Measurements from ENCODE around the gene CHRNA3. TPM values are rescaled to one million over a fixed set of nuclear protein-coding genes. Genes with fewer than 3 reads are reported as not detected.

Gene CHRNA3
- polyA plus RNA-seq, 5 donors: 0.14 to 0.95 (median 0.29) TPM

DNA sequence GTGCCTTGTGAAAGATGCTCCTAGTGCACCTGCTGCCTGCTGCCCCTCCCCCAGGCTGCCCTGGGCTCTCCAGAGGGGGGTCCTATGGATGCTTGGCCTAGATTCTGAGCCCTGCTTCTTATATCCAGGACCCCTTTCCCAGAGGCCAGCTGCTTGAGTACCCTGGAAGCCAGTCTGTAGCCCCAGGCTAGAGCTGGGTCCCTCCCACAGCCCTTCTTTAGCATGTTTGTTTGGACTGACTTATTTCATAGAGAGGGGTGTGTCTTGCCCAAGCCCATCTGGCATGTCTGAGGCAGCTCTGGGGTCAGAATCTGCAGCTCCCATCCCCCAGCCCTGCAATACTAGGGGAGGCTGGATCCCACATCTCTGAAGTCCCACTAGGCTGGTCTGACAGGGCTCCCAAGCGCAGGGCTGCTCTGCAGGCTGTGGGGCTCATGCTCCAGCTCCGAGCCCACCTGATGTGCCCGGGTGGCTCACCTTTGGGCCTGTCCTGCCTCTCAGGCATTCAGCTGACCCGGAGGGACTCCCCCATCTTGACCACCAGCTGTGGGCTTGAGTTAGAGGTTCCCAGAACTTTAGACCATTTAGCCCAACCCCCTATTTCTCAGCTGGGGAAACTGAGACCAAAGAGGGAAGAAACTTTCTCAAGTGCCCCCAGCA, 17.1 kb upstream of the CHRNA3 start:
- no peak for DNase-seq

DNA sequence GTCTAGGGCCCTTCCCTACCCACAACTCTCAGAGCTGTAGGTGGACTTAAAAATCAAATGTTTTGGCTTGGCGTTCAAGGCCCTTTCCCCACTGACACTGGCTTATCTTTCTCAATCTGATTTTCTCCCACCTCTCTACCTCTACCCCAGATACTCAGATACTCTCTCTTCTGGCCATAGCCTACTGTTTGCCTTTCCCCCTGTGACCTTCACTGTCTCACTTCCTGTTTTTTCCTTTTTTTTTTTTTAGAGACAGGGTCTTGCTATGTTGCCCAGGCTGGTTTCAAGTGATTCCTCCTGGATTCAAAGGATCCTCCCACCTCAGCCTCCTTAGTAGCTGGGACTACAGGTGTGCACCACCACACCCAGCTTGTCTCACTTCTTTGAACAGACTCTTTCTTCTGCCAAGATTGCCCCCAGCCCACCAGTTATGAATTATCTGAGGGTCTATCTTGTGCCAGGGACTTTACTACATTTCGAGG, 15.6 kb upstream of the CHRNA3 start:
- no peak for DNase-seq

DNA sequence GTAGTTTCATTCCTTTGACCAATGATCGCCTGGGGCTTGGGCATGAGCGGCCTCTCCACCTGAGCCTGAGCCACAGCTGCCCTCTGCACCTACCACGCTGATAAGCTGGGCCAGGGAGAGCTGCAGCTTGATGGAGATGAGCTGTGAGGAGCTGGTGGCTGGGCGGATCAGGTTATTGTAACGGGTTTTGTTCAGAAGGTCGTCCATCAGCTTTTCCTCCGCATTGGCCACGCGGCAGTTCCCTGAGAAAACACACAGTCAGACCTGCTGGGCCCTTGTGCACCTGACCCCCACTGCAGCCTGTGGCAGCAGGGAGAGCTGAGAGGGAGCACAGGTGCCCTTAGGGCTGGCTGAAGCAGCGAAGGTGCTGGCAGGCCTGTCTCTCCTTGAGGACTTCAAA, 14.6 kb upstream of the CHRNA3 start:
- DNase-seq: no peak

DNA sequence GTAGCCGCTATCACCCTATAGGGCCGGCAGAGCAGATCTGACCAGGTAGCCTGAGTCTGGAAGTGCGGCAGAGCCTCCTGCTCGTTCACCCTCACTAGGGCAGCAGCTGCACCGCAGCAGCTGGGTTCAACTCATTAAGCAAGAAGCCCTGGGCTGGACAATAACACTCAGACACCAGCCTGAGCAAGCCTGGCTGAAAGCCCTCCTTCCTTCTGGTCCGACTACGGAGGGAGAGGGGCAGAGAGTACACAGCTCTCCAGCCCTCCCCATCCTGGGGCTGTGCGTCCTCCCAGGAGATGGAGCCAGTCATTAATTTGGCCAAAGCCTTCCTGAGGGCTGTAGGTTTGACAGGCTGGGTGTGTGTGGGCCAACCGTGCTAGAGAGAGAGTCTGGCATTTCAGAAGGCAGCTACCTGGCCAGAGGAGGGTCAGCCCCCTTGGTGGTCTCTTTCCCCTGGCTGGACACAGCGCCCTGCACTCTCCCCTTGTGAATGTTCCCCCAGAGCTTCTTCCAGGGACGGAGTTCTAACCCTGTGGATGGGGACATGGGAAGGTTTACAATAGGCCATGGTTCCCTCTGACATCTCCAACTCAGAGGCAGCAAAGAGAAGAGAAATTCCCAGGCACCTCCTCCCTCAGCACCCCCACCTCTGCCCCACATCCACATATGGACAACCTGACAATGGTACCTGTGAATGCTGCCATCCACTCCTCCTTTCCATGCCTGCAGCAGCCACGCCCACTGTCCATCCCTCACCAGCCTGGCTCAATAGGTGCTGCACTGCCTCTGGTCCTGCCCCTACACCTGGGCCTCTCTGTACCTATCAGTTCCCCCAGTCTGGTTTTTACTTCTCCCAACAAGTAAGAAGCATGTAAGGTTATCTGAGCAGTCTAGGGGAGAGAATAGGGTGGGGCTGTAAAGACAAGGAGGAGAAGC, 13.7 kb upstream of the CHRNA3 start:
- no peak for DNase-seq

DNA sequence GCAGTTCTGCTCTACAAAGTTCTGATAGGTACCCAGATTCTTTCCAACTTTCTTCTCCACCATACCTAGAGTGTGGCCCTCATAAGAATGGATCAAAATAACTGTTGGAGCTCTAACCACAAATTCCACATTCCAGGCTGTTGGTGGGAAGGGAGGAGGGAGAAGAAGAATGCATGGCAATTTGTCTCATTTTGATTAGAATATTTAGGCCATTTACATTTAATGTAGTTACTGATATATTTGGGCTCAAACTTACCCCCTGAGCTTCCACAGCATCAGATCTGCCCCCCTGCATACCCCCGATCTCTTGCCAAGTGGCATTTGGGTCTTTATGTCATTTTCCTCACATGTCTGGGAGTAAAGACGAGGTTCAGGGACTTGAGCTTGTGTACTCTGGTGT, 12.6 kb upstream of the CHRNA3 start:
- no peak for DNase-seq

DNA sequence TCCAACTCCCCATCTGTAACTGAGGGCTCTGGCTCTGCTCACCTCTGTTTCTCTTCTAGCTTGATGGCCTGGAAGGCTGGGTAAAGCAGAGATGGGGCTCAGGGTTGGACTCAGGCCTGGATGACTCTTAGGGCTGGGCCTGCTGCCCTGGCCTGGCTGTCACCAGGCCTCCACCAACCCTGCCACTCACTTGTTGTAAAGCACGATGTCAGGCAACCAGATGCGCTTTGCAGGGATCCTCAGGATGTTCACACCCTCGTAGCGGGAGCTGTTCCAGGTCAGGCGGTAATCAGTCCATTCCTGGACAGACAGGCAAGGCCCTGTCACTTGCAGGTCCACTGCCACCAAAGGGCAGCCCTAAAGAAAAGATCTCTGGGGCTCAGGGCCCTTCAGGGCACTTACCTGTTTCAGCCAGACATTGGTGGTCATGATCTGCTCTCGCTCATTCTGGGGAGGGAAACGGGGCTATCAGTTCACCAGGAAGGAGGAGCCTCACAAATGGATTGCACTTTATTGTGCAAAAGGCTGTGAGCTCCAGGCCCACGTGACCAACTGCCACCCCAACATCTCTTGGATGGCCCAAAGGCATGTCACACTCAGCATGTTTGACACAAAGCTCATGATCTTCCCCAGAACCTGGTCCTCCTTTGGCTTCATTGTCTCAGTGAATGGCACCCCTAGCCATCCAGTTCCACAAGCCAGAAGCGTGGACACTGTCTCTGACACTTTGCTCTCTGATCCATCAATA, 10.3 kb upstream of the CHRNA3 start:
- no peak for DNase-seq

DNA sequence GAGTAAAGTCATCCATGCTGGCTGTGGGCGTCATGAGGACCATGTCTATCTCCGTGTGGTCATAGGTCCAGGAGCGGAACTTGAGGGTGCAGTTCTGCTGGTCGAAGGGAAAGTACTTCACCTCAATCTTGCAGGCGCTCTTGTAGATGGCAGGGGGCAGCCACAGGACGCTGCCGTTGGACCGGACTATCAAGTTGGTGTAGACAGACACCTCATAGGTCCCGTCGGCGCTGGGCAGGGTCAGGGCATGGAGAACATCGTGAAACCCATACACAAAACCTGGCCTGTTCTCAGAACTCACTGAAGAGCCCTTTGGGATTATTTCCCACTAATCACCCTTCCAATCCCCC, 8.9 kb upstream of the CHRNA3 start:
- no peak for DNase-seq

DNA sequence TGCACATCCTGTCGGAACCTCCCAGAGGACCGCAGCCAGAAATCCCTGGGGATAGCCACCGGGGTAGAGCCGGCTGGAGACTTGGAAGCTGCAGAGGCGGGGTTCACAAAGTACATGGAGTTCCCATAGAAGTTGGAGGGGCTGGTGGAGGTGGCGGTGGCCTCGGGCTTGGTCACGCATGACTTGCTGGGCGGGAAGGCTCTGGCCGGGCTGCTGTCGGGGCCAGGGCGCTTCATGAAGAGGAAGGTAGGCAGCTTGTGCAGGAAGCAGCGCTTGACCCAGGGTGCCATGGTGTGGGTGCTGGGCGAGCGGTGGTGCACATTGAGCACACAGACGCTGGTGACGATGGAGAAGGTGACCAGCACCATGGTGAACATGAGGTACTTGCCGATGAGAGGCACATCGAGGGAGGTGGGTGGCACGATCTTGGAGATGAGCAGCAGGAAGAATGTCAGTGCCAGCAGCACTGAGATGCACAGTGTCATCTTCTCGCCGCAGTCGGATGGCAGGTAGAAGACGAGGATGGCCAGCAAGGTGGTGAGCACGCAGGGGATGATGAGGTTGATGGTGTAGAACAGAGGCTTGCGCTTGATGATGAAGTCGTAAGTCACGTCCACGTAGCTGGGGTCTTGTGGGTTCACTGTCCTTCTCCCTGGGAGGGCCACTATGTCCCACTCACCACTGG, 8.4 kb upstream of the CHRNA3 start:
- DNase-seq: no peak

DNA sequence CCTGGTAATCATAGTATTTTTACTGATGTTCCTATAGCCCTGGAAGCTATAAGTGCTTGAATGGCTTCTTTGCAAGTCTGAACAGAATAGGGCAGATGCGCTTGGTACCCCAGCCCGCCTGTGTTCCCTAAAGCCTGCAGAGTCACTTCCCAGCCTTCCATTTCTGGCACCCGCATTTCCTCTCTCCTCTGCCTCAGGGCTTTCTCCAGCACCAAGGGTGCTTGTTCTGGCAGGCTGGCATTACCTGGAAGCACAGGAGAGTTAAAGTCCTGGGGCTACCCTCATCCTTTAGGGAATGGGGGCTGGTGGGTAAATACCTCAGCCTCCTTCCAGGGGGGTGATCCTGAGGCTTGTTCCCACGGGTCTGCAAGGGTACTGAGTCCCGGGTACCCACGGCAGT, 7.4 kb upstream of the CHRNA3 start:
- no peak for DNase-seq

DNA sequence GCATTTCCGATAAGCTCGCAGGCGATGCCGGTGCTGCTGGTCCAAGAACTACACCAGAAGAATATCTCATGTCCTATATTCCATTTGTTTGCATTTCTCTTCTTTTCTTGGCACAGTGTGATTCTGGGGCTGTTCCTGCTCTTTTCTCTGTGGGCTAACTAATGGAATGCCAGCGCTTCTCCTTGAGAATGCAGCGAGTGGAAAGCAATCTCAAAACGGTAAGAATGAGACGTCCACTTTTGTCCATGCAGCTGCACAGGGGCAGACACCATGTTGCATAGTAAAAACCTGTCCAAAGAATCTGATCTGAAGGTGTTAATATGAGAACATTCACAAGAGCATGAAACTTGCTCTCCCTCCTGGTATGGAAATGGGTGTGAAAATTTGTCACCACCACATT, 6.6 kb upstream of the CHRNA3 start:
- no peak for DNase-seq

DNA sequence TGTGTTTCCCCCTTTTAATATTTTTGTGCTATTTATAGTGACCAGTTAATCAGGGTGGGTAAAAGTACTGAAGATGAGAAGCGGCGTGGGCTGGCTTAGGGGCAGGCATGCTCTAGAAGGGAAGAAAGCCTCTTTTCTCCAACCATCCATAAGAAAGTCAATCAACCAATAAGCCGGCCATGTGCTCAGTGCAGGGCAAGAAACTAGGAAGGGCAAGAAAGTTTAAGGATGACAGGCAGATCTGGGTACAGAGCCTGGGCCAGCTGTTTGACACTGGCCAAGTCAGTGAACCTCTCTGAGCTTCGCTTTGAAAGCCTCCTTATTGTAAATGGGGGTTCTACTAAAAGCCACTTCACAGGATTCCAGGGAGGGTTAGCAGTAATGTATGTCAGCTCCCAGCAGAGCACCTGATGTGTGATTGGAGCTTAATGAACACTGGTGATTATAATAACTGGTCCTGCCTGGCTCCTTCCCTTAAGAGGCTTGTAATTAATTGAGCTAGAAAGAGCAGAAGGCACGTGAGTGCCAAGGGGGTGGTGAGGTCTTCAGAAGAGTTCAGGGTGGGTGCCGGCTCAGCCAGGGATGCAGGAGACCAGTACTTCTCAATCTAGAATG, 5.7 kb upstream of the CHRNA3 start:
- no peak for DNase-seq

DNA sequence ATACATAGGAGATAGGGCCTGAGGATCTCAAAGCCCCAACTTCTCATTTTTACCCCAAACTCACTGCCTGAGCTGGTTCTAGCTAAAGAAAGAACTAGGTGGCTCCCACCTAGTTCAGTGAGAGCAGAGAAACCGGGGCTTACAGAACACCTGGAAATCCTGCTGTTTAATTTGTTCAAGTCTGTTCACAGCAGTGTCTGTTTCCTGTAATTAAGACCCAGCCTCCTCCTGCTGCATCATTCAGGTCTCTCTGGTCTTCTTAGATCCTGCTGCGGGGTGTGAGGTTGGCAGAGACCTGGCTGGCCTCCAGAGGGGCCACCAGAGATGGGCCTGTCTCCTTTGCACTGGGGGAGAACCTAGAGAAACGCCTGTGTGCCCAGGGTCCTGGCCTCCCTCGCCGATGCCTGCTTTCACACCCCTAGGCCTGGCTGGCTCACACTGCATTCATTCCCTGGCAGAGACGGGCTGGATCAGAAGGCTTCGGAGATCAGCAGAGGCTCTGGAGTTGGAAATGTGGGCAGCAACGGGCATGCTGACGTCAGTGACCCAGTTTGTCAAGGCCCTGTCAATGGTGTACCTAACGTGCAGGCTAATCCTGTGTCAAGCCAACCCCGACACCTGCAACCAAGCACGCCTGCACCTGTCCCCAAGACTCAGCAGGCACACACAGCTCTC, 4.9 kb upstream of the CHRNA3 start:
- no peak for DNase-seq

DNA sequence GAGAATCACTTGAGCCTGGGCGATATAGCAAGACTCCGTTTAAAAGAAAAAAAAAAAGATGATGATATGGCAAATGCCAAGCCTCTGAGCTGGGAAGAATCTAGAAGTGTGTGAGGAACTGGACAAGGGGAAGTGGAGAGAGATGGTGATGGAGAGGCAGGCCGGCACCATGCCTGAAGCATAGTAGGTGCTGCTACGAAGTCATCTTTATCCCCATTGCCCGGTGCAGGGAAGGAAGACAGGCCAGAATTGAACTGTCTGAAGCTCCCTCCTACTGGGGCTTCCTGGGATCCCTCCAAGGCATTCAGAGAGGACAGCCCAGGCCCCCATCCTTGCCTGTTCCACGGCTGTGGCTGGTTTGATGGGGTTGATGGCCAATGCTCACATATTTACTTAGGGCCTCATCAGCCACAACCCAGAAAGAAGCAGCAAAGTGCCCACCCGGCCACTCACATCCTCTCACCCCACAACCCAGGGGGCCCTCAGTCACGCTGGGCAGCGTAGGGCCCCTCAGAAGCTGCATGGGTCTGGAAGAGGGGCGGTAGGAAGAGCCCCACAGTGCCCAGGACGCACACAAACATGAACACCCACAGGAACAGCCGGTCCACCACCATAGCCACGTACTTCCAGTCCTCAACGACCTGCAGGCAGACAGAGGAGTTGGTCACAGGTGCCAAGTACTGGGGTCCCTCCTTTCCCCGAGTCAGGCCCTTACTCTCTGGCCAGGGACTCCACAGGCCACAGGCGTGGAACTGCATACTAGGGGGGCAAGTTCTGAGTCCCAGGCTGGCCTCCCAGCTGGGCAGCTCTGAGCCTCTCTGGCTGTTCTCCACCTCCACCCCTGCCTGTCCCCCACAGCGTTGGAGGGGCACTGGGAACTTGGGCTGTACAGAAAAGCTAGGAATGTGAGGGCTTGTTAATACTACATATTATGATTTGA, 4.1 kb upstream of the CHRNA3 start:
- DNase-seq: no peak

DNA sequence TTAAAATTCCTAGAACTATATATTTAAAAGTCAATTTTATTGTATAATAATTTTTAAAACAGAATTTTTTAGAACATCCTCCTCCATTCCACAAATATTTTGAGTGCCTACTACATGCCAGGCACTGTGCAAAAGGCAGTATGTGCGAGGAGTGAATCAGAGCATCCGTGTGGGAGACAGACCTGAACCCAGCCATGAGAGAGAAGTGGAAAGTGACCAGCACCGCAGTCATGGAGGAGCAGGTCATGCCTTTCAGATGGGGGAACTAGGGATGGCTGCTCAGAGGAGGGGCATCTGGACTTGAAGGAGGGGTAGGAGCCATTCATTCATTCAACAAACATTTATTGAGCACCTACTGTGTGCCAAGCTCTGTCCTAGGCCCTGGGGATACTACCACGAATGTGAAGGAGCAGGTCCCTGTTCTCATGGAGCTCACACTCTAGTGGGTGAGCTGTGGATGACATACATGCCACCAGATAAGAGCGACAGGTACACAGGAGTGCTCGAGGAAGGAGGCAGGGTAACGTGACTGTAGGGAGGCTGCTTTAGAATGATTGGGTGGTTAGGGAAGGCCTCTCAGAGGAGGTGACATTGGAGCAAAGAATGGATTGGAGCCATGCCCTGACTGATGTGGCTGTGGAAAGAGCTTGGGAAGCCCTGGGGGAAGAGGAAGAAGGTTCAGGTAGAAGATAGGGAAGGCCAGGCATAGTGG, 3.1 kb upstream of the CHRNA3 start:
- no peak for DNase-seq

DNA sequence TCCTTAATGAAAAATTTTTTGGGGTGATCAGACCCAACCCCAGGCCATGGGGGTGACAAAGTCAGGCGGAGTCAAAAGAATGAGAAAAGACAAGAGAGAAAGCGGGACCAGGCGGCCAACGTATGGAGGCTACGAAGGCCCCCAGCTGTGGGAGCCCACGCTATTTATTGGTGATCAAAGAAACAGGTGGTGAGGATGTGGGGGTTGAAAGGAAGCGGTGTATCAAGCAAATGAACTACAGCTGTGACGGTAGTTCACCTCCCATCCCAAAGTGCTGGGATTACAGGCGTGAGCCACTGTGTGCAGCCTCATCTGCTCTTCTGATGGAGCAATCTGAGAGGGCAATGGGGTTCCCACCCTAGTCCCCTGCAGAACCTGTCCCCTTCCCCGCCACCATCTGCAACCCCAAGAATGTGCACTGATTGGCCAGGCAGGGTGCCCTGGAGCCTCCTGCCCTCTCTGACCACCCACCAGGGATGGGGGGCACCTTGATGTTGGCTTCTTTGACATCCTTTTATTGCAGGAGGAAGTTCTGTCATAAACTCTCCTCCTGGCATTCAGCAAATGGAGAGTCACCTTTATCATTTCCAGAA, 1.1 kb upstream of the CHRNA3 start:
- no peak for DNase-seq

DNA sequence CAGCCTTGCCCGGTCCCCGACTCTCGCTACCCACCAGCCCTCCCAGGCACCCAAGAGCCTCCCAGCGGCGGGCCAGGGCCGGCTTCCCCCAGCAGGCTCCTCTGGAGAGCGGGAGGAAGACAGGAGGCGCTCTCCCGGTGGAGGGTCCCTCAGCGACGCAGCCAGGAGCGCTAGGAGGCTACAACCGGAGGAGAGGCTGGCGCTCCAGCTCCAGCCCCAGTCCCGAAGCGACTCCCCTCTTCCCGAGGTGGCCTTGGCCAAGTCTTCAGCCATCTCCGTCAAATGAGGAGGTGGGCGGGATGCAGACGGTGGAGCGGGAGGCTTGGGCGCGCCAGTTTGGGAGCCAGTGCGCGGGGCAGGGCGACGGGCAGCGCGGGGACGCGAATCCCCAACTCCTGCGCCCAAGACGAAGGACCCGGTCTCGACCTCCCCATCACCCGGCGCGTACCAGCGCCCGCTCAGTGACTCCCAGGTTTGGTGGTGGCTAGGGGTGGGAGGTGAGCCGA, 722 bp downstream of the CHRNA3 start:
- no peak for DNase-seq

DNA sequence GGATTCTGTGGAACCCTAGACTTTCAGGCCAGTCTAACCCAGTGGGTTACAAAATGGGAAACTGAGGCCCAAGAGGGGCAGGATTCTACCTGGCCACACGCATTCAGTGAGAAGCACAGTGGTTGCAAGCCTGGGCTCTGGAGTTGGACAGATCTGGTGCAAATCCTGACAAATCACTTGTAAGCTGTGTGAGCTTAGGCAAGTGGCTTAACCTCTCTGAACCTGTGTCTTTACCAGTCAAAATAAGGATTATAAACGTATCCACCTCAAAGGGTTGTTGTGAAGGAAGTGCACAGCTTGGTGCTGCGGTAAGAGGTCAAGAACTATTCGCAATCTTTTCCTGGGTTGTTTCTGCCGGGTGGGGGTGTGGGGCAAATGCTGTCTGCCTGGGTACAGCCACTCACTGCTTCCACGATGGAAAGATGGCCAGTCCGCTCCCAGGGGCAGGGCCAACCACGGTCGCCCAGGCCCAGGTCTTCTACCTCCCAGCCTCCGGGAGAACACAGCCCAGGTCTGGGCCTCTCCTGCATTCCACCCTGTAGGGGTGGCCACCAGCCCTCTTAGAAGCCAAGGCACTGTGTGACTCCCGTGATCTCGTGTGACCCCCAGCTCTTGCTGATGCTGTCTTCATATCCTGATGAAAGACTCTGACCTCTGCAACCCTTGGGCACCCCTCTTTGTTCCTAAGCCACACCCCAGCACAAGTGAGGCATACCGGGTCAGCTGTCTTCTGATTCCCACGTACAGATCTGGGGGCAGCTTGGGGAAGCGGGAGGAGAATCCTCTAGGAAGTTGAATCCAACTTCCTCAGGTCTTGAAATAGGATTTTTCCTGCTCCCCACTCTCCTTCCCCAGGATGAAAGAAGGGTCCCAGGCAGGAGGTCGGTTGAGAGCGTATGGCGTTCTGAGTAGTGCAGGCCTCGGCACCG, 1.5 kb downstream of the CHRNA3 start:
- no peak for DNase-seq
